Activated effector memory CD4-positive, alpha-beta T cell treated with Interleukin-2 at 50 U/mL for 16 hours (primary cell): ENCODE measurements around the gene CACNA2D3.
"Not testable (repeated sequence)": the region's sequence is repeated elsewhere in the genome, so short reads cannot be mapped to it uniquely, and the experiment has no call there.

ENCODE experiments used
- DNase-seq: peaks from one replicate; pipeline ENCODE4 v3.0.0-alpha.2; 2020

Gene CACNA2D3

GRCh38 chr3:54599716-54600115 lies 477.4 kb downstream of the CACNA2D3 start:
- no peak for DNase-seq

DNA sequence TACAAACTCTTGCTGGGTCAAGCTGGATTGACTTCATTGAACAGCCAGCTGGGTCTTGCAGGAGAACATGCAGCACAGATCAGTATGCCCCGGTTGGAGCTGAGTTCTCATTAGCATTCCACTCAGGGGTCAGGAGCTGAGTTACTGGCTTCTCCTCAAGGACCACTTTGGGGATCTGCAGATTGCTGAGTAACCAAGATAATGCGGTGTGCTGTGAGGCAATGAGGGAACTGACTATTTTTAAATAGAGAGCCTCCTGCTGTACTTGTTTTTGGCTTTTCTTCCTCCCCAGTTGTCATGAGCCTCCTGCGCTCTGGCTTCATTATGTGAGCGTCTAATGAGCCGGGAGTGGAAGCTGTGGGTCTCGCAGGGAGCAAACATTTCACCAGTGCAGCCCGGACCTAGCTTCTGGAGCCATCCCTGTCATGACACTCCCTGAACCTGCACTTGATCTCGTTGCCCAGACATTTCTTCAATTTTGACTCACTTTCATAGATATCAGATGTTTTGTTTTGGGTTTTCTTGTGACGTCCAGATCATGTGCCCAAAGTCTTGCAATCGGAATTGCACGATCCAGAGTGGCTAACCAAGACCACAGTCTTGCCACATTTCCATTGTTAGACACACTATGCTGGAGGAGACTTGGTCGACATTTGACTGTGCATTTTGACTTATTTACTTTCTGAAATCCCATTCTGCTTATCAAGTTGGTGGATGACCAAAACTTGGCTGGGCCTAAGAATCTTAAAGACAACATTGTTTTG lies 478.3 kb downstream of the CACNA2D3 start:
- no peak for DNase-seq

DNA sequence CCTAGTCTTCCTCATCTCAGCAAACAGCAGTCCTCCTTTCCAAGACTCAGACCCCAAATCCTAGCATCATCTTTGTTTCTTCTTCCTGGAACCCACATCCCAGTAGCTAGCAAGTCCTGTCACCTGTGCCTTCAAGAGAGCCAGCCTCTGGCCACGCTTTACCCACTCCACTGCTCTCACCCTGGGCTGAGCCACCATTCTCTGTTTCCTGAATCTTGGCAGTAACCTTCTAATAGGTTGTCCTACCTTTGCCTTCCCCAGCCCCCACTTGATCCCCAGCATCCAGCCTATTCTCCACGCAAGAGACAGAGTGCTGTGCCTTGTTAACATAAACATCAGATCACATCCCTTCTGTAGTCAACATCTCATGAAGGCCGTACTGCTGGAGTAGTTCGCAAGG lies 482.1 kb downstream of the CACNA2D3 start:
- no peak for DNase-seq

DNA sequence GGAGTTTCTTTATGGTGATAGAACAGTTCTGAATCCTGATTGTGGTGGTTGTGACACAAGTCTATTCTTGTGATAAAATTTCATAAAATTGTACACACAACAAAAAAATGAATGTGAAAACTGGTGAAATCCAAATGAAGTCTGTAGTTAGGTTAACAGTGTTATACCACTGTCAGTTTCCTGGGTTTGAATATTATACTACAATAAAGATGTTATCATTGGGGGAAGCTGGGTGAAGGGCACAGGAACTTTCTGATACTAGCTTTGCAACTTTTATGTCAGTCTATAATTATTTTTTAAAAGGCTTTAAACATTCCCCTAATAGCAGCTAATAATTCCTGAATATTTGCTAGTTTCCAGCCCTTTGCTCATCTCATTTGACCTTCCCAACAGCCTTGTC lies 485.7 kb downstream of the CACNA2D3 start:
- no peak for DNase-seq

GRCh38 chr3:54619053-54619452 lies 496.7 kb downstream of the CACNA2D3 start:
- DNase-seq, result no peak

DNA sequence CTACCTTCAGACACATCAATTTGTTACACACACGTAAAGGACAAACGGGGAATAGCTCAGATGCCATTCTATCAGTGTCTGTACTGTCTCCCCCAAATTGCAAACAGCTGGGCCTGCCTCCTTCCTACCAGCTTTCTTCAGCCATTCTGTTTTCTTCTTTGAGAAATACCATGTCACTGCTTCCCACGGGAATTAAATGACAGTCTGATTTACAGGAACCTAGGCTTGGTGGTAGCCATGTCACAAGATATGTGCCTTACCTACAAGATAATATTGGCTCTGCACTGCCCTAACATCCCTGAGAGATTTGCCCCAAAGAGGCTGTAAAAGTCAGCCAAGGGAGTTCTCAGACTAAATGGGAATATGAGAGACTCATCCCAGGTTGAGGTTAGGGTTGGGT lies 497.2 kb downstream of the CACNA2D3 start:
- DNase-seq, result no peak

DNA sequence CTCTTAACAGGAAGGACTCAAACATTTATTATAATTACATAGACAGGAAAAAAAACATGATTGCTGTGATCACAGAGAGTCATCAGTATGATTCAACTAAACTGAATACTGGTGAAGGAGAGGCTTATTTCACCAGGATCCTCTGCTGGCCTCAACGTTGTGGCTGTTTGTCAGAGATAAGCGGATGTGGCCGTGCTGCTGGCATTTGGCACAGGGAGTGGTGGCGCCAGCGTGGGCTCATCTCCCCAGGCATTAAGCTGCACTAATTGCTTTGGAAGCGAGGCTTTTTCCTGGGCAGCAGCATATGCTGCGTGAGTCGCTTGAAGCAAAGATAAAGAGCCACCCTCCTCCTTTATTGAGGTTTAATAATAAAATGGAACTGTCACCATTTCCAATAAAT lies 498.8 kb downstream of the CACNA2D3 start:
- no peak for DNase-seq

- no peak for DNase-seq
Observed at GRCh38 chr3:54622678-54623077, 500.3 kb downstream of the CACNA2D3 start.

DNA sequence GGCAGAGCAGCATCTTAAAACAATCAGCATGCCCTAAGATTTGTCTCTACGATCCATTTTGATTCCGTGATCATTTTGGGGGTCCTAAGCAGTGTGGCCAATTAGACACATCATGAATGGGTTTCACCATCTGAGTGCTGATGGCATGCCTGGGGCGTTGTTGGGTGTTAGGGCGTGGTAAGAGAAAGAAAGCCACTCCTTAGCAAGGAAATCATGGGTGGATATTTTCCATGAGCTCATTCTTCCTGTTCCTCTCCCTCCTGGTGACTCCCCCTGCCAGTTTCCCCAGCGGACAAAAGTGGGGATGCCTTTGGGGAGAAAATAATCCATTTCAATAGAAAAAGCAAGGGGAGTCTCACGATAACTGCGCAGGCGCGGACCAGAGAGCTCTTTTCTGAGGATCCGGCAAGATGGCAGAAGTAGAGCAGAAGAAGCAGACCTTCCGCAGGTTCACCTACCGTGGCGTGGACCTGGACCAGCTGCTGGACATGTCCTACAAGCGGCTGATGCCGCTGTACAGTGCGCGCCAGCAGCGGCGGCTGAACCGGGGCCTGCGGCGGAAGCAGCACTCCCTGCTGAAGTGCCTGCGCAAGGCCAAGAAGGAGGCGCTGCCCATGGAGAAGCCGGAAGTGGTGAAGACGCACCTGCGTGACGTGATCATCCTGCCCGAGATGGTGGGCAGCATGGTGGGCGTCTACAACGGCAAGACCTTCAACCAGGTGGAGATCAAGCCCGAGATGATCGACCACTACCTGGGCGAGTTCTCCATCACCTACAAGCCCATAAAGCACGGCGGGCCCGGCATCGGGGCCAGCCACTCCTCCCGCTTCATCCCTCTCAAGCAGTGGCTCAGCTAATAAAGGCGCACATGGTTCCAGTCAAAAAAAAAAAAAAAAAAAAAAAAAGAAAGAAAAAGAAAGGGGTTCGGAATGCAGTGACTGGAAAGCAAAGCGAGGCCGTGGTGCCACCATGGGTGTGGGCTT lies 503.7 kb downstream of the CACNA2D3 start:
- DNase-seq, result no peak

DNA sequence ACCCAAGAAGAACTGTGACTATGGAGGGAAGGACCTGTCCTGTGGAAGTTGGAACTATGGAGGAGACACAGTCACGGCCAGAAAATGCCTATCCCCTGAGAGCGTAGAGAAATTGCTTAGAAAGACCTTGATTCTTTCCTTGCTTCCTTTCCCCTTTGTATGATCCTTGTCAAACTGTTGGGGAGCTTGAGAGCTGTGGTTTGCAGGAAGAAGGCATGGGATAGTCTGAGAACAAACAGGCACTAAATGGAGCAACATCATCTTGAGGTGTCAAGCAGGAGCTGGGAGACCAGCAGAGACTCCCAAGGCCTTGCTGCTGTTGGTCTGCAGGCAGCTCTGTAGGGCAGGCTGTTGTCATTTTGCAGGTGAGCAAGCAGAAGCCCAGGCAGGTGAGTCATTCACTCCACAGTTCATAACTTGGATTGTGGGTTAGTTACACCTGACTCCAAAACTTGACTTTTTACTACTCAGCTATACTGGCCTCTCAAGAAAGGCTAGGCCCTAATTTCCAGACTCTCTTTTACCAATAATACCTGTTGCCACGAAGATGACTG lies 506.6 kb downstream of the CACNA2D3 start:
- no peak for DNase-seq

GRCh38 chr3:54630101-54630623 lies 507.8 kb downstream of the CACNA2D3 start:
- no peak for DNase-seq

DNA sequence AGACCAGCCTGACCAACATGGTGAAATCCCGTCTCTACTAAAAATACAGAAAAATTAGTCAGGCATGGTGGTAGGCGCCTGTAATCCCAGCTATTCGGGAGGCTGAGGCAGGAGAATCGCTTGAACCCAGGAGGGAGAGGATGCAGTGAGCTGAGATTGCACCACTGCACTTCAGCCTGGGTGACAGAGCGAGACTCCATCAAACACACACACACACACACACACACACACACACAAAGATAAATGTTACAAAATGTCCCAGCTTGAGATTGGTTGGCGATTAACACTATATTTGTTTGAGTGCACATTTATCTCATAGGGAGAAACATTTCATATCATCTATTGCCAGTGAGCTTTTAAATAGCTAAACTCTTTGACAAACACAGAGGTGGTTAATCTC lies 508.6 kb downstream of the CACNA2D3 start:
- not testable (repeated sequence) for DNase-seq

- DNase-seq, result no peak
Observed at GRCh38 chr3:54631516-54632325, 509.4 kb downstream of the CACNA2D3 start.

DNA sequence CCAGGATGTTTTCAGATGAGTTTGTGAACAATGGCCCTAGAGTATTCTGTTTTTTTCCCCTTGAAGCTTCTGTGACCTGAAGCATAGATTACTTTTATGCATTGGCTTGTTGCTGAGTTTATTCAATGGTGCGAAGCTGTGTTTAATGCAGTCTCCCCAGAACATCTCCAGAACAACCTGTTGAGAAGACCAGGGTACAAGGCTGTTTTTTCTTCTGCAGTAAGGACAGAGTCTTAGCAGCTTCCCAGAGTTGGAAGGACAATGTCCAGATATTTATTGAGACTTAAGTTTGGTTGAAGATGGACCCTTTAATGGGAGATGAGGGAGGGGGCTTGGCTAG lies 509.9 kb downstream of the CACNA2D3 start:
- no peak for DNase-seq

- no peak for DNase-seq
Observed at GRCh38 chr3:54632834-54633233, 510.5 kb downstream of the CACNA2D3 start.

DNA sequence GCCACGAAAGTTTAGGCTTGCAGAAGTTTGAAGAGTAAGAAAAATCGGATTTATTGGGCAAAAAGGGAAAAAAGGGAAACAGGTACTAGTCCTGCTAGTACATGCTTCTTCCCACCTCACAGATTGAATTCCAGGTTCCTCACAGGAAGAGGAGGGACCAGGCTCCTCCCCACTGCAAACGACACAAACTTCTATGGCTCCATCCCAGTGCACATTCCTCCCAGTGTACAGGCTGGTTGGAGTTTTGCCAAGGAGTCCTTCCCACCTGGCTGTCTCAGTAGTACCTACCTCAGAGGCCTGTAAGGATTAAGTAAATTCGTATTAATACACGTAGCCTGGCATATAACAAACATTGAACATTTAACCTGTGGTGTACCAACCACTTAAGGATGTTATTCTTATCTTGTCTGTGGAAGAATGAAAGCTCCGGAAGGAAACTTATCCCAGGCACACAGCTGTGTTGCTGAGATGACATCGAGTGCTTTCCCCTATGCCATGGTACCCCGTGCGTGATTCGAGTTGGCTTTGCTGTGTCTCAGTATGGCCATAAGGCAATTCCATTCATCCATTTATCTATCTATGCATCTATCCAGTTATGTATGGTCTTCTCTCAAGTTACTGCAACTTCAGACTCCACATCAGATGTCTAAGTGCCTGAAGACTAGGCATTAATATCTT lies 511.2 kb downstream of the CACNA2D3 start:
- DNase-seq, result no peak

DNA sequence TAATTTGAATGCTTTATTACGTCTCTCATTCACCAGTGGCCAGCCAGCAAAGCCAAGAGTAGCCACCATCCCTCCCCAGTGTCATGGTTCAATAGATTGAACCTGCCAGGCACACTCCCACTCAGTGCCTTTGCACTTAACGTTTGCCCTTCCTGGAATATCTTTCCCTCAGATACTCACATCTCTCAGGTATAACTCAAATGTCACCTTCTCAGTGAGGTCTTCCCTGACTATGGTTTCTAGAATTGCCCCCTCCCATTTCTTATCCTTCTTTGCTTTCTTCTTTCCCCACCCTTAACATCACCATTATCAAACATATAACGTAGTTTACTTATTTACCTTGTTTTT lies 511.7 kb downstream of the CACNA2D3 start:
- DNase-seq, result no peak

DNA sequence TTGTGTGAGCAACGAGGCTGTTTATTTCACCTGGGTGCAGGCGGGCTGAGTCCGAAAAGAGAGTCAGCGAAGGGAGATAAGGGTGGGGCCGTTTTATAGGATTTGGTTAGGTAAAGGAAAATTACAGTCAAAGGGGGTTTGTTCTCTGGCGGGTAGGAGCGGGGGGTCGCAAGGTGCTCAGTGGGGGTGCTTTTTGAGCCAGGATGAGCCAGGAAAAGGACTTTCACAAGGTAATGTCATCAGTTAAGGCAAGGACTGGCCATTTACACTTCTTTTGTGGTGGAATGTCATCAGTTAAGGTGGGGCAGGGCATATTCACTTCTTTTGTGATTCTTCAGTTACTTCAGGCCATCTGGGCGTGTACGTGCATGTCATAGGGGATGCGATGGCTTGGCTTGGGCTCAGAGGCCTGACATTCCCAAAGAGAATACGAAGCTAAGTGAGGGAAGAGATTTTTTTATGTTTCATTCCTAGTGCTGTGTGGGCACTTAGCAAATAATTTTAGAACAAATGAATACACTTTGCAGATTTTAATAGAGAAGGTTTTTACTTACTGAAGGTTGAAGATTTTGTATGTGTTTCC lies 517.5 kb downstream of the CACNA2D3 start:
- not testable (repeated sequence) for DNase-seq

DNA sequence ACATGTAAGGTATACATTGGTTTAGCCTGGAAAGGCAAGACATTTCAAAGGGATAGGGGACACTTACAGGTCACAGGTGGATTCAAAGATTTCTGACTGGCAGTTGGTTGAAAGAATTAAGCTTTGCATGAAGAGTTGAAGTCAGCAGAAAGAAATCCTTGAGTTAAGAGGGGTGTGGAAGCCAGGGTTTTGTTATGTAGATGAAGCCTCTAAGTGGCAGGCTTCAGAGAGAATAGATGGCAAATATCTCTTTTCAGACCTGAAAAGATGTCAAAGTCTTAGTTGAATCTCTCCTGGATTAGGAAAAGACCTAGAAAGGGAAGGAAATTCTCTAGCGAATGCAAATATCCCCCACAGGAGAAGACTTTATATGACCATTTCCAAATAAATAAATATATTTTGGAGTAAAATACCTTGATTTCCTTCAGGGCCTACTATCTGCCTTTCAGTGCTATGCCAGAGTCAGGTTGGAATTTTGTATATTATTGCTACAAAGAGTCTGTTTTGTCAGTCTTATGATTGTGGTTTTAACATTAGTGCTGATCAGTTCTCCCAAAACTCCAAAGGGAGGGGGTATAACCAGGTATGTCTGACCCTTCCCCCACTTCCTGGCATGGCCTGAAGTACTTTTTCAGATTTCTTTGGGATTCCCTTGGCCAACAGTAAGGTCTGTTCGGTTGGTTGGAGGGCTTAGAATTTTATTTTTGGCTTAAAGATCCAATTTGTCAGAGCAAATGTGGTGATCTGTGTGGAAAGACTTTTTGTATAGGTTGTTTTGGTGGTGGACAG lies 519.1 kb downstream of the CACNA2D3 start:
- DNase-seq, result no peak

- DNase-seq, result no peak
Observed at GRCh38 chr3:54642147-54642546, 519.8 kb downstream of the CACNA2D3 start.

- DNase-seq, result no peak
Observed at GRCh38 chr3:54647721-54648120, 525.4 kb downstream of the CACNA2D3 start.
